ENCODE results near the gene EVA1A. TPM values are rescaled to one million over a fixed set of nuclear protein-coding genes. Genes with fewer than 3 reads are reported as not detected.

EVA1A gene
- total RNA-seq, 1 experiment from 2014 or later: not detected

DNA sequence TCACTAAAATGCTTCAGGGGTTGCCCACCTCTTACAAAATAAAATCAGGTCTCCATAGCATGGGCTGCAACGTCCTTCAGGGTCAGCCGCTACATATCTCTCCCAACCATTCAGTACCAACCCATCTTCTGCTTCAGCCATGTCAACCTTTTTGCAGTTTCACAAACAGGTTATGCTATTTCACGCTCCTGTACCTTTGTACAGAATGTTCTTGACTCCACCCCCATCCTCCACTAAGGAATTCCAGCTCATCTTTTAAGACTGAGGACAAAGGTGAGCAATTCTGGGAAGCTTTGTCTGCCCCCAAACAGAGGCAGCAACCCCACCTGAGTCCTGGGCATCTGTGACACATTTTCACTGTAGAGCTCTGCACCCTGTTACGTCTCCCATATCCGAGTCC lies 8.8 kb upstream of the EVA1A start:
- intact Hi-C loops (cut with micrococcal nuclease; ENCODE audit: unreplicated experiment): no loop called here
- no peaks in the 10 kb centered on the region for H3K9me3 Mint-ChIP-seq (ENCODE audit: low read depth, unreplicated experiment)
- H3K27ac Mint-ChIP-seq (ENCODE audit: unreplicated experiment): no peak overlapping the region
- no peak for DNase-seq
- no peaks in the 10 kb centered on the region for H3K36me3 Mint-ChIP-seq (ENCODE audit: insufficient read depth, unreplicated experiment)
- CTCF ChIA-PET: no interaction called here
- H3K4me1 Mint-ChIP-seq (ENCODE audit: low read depth, unreplicated experiment): no peaks in the 10 kb centered on the region
- BruUV-seq (replicated peaks): no TSS peak
- H3K4me3 Mint-ChIP-seq (ENCODE audit: low read depth, unreplicated experiment): no peak overlapping the region
- TF ChIP-seq, protein P1, sequence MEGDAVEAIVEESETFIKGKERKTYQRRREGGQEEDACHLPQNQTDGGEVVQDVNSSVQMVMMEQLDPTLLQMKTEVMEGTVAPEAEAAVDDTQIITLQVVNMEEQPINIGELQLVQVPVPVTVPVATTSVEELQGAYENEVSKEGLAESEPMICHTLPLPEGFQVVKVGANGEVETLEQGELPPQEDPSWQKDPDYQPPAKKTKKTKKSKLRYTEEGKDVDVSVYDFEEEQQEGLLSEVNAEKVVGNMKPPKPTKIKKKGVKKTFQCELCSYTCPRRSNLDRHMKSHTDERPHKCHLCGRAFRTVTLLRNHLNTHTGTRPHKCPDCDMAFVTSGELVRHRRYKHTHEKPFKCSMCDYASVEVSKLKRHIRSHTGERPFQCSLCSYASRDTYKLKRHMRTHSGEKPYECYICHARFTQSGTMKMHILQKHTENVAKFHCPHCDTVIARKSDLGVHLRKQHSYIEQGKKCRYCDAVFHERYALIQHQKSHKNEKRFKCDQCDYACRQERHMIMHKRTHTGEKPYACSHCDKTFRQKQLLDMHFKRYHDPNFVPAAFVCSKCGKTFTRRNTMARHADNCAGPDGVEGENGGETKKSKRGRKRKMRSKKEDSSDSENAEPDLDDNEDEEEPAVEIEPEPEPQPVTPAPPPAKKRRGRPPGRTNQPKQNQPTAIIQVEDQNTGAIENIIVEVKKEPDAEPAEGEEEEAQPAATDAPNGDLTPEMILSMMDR (IDR thresholded peaks at IDR 0.05; ENCODE audit: unreplicated experiment): no peak
- peaks cover 56% of the 10 kb centered on the region for H3K27me3 Mint-ChIP-seq (ENCODE audit: unreplicated experiment)

DNA sequence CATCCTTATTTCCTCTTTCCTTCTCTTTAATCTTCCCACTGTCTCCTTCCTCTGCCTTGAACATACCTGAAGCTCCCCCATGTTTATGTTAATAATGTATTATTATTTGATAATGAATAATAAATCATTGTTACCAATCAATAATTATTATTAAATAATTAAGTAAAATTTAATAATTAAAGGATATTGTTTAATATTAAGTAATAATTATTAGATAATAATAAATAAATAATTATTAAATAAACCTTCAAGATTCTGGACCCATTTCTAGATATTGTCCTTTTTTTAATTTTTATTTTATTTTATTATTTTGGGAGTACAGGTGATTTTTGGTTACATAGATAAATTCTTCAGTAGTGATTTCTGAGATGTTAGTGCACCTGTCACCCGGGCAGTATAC lies 7.4 kb upstream of the EVA1A start:
- Mint-ChIP-seq H3K27me3 (ENCODE audit: unreplicated experiment) (peaks cover 66% of the 10 kb centered on the region), H3K36me3 (ENCODE audit: insufficient read depth, unreplicated experiment) (no peaks in the 10 kb centered on the region), H3K4me1 (ENCODE audit: low read depth, unreplicated experiment) (no peaks in the 10 kb centered on the region), H3K27ac (ENCODE audit: unreplicated experiment) (no peak overlapping the region), H3K9me3 (ENCODE audit: low read depth, unreplicated experiment) (no peaks in the 10 kb centered on the region), H3K4me3 (ENCODE audit: low read depth, unreplicated experiment) (no peak overlapping the region)
- intact Hi-C loops (cut with micrococcal nuclease; ENCODE audit: unreplicated experiment): no loop called here
- no TSS peak for BruUV-seq (replicated peaks)
- CTCF ChIA-PET: no interaction called here
- TF ChIP-seq, protein P1 (IDR thresholded peaks at IDR 0.05; ENCODE audit: unreplicated experiment): no peak
- DNase-seq: no peak

DNA sequence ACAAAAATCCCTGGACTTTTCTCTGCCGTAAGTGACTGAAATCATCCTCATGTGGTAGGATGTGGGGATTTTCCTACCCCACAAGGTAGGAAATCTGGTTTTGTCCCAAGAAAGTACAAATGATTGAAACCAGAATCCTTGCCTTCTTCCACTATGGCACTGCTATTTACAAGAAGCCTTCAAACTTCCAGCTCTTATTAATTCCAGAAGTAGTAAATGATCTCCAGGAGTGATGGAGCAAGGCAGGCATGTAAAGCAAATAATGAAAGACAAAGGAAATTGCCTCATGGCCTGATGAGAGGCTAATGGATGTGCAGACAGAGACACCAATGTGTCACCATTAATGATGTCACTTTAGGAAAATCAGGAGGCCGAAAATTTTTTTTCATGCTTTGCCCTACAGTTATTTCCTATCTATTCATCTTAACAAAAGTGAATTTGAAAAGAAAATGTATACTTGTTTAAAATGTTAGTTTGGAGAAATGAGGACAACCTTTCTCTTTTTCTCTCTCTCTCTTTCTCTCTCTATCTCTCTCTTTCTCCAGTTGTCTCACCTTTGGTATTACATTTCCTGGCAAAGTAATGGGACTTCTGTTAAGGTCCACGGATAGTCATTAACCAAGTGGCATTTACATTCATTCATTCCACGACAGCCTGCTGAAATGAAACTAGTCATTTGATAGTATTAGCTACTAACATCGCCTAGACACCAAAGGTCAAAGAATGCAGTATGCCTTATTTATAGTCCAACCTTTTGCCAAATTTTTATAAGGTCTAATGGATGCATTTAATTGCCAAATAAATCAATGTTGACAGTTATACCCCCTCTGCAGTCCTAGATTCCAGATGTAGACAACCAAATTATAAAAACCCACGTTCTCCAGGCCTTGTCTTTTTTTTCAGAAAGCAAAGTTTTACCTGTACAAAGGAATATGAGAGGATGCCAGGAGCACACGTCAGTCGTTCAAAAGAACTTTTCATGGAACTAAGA lies 5.0 kb upstream of the EVA1A start:
- peaks cover 6% of the 10 kb centered on the region for H3K4me1 Mint-ChIP-seq (ENCODE audit: low read depth, unreplicated experiment)
- DNase-seq: no peak

DNA sequence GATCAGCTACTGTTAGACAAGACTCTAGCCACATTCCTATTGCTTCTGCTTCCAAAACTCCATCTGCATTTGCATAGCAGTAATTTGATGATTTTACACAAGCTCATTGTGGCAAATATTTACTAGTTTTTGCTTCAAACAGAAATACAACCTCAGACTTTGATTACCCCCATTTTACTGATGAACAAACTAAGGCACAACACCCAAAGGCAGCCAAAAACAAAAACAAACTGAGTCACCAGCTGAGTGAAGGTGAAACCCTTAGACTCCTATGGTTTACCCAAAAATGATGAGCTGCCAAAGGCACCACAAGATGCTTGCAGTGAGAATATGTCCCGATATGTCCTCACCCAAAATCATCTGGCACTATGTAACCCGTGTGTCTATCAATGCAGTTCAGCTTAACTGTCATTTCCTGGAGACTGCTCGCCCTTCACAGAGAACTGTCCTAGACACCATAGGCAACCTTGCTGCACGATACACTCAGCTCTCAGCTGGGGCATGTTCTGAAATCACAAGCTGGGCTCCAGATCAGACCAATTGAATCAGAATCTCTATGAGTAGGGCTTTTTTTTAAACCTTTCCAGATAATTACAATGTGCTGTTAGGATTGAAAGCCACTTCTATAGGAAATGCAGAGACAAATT lies 4.1 kb upstream of the EVA1A start:
- no peak for DNase-seq
- Mint-ChIP-seq H3K27me3 (ENCODE audit: unreplicated experiment) (peaks cover 70% of the 10 kb centered on the region), H3K9me3 (ENCODE audit: low read depth, unreplicated experiment) (no peaks in the 10 kb centered on the region), H3K4me3 (ENCODE audit: low read depth, unreplicated experiment) (no peak overlapping the region), H3K27ac (ENCODE audit: unreplicated experiment) (no peak overlapping the region), H3K36me3 (ENCODE audit: insufficient read depth, unreplicated experiment) (peaks cover 6% of the 10 kb centered on the region), H3K4me1 (ENCODE audit: low read depth, unreplicated experiment) (peaks cover 6% of the 10 kb centered on the region)
- intact Hi-C loops (cut with micrococcal nuclease; ENCODE audit: unreplicated experiment): no loop called here
- CTCF ChIA-PET: no interaction called here
- no TSS peak for BruUV-seq (replicated peaks)
- TF ChIP-seq, protein P1 (IDR thresholded peaks at IDR 0.05; ENCODE audit: unreplicated experiment): no peak

More for the DNA sequence above, 5.0 kb upstream of the EVA1A start:
- H3K9me3 Mint-ChIP-seq (ENCODE audit: low read depth, unreplicated experiment): no peaks in the 10 kb centered on the region
- H3K4me3 Mint-ChIP-seq (ENCODE audit: low read depth, unreplicated experiment): no peak overlapping the region
- CTCF ChIA-PET: no interaction called here
- H3K27ac Mint-ChIP-seq (ENCODE audit: unreplicated experiment): no peak overlapping the region
- TF ChIP-seq, protein P1 (IDR thresholded peaks at IDR 0.05; ENCODE audit: unreplicated experiment): no peak
- intact Hi-C loops (cut with micrococcal nuclease; ENCODE audit: unreplicated experiment): no loop called here
- H3K36me3 Mint-ChIP-seq (ENCODE audit: insufficient read depth, unreplicated experiment): peaks cover 5% of the 10 kb centered on the region
- no TSS peak for BruUV-seq (replicated peaks)
- H3K27me3 Mint-ChIP-seq (ENCODE audit: unreplicated experiment): peaks cover 67% of the 10 kb centered on the region
